HG03025 (cell line): ENCODE results near the gene TPD52L2.
"Not testable (repeated sequence)": the region's sequence is repeated elsewhere in the genome, so short reads cannot be mapped to it uniquely, and the experiment has no call there.

Experiments used
- ATAC-seq: cut with Tn5 transposase; IDR thresholded peaks from one replicate; pipeline ENCODE4 v1.9.1; 2021; ENCODE audit warnings: mild to moderate bottlenecking, moderate library complexity; ENCODE audit not compliant: unreplicated experiment, low FRiP score

The TPD52L2 gene

GRCh38 chr20:63926298-63926697 is 61.2 kb downstream of the TPD52L2 start:
- ATAC-seq: no peak

- no peak for ATAC-seq
Measured at GRCh38 chr20:63929071-63929470, 64.0 kb downstream of the TPD52L2 start.

- not testable (repeated sequence) for ATAC-seq
Measured at GRCh38 chr20:63929473-63929883, 64.4 kb downstream of the TPD52L2 start.

- ATAC-seq: no peak
Measured at GRCh38 chr20:63930971-63931553, 66.0 kb downstream of the TPD52L2 start.

- ATAC-seq: no peak
Measured at GRCh38 chr20:63931735-63932134, 66.7 kb downstream of the TPD52L2 start.

- no peak for ATAC-seq
Measured at GRCh38 chr20:63932606-63933160, 67.6 kb downstream of the TPD52L2 start.

GRCh38 chr20:63933646-63934045 is 68.6 kb downstream of the TPD52L2 start:
- ATAC-seq: no peak

GRCh38 chr20:63934271-63935068 is 69.4 kb downstream of the TPD52L2 start:
- ATAC-seq: no peak

- ATAC-seq: no peak
Measured at GRCh38 chr20:63935447-63935846, 70.4 kb downstream of the TPD52L2 start.

GRCh38 chr20:63937596-63937995 is 72.5 kb downstream of the TPD52L2 start:
- no peak for ATAC-seq

GRCh38 chr20:63939061-63939935 is 74.2 kb downstream of the TPD52L2 start:
- ATAC-seq: no peak

GRCh38 chr20:63940071-63940471 is 75.0 kb downstream of the TPD52L2 start:
- ATAC-seq: no peak

GRCh38 chr20:63940472-63941266 is 75.6 kb downstream of the TPD52L2 start:
- ATAC-seq: no peak
